Measurements from ENCODE around the gene RPL41.
A peak's percentile ranks its signal among the peaks of the same experiment; 100 is the strongest.
"Not testable (repeated sequence)": the region's sequence is repeated elsewhere in the genome, so short reads cannot be mapped to it uniquely, and the experiment has no call there.

RPL41 gene

GRCh38 chr12:56154818-56155217 lies 38.4 kb downstream of the RPL41 start:
- H3K4me3 ChIP-seq (ENCODE audit: low read length), result no peak overlapping the region
- no peak for DNase-seq (ENCODE audit: low read depth)
- no peak for TF ChIP-seq CTCF (conservative IDR thresholded peaks at IDR 0.05; ENCODE audit: low read depth, low read length)

- TF ChIP-seq CTCF (conservative IDR thresholded peaks at IDR 0.05; ENCODE audit: low read depth, low read length), result no peak
- DNase-seq (ENCODE audit: low read depth), result no peak
- H3K4me3 ChIP-seq (ENCODE audit: low read length), result no peak overlapping the region
Observed at GRCh38 chr12:56155256-56155845, 38.9 kb downstream of the RPL41 start.

DNA sequence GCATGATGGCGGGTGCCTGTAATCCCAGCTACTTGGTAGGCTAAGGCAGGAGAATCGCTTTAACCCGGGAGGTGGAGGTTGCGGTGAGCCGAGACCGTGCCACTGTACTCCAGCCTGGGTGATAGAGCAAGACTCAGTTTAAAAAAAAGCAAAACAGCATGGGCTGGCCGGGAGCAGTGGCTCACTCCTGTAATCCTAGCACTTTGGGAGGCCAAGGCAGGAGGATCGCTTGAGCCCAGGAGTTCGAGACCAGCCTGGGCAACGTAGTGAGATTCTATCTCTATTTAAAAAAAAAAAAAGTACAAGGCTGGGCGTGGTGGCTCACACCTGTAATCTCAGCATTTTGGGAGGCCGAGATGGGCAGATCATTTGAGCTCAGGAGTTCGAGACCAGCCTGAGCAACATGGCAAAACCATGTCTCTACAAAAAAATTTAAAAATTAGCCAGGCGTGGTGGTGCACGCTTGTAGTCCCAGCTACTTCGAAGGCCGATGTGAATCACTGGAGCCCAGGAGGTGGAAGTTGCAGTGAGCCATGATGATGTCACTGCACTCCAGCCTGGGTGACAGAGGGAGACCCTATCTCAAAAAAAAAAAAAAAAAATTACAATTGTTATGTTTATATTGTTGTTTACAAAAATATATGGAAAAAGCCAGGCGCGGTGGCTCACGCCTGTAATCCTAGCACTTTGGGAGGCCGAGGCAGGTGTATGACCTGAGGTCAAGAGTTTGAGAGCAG lies 40.2 kb downstream of the RPL41 start:
- H3K4me3 ChIP-seq (ENCODE audit: low read length), result peak overlapping the region; percentile 99
- DNase-seq (ENCODE audit: low read depth), result not testable (repeated sequence)

DNA sequence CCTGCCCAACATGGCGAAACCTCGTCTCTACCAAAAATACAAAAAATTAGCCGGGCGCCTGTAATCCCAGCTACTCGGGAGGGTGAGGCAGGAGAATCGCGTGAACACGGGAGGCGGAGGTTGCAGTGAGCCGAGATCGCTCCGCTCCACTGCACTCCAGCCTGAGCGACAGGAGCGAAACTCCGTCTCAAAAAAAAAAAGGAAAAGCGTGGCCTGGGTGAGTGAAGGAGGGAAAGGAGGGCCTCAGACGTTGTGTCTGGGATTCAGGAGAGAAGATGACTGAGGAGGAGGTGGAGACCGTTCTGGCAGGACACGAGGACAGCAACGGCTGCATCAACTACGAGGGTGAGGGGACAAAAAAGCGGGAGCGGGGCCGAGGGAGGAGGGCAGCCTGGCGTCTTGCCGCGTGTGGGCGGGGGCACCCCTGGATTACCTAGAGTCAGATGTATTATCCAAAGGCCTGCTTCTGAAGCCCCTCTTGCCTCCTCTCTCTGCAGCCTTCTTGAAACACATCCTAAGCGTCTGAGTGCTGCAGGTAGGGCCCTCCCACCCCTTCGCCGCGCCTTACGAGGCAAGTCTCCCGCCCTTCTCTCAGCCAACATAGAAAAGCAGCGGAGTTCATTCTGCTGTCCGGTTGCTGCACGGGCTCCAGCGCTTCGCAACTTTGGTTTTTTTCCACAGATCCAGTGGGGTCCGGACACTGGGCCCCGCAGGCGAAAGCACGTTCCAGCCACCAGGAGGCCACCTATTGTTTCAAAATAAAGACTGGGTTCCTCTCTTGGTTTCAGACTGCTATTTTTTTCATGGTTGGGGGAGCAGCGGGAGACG lies 41.0 kb downstream of the RPL41 start:
- peak overlapping the region; percentile 99 for H3K4me3 ChIP-seq (ENCODE audit: low read length)
- DNase-seq (ENCODE audit: low read depth), result peak; percentile 34
- peak; percentile 63 for TF ChIP-seq CTCF (conservative IDR thresholded peaks at IDR 0.05; ENCODE audit: low read depth, low read length)

GRCh38 chr12:56158029-56158925 lies 41.8 kb downstream of the RPL41 start, which contains the start of gene MYL6:
MYL6 (plus strand) TSS chr12:56158359; CDS start chr12:56158402, 43 bp downstream.
- H3K4me3 ChIP-seq (ENCODE audit: low read length), result peak within 1 kb of the TSS; percentile 99
- DNase-seq (ENCODE audit: low read depth), result peak; percentile 93
- no peak for TF ChIP-seq CTCF (conservative IDR thresholded peaks at IDR 0.05; ENCODE audit: low read depth, low read length)

DNA sequence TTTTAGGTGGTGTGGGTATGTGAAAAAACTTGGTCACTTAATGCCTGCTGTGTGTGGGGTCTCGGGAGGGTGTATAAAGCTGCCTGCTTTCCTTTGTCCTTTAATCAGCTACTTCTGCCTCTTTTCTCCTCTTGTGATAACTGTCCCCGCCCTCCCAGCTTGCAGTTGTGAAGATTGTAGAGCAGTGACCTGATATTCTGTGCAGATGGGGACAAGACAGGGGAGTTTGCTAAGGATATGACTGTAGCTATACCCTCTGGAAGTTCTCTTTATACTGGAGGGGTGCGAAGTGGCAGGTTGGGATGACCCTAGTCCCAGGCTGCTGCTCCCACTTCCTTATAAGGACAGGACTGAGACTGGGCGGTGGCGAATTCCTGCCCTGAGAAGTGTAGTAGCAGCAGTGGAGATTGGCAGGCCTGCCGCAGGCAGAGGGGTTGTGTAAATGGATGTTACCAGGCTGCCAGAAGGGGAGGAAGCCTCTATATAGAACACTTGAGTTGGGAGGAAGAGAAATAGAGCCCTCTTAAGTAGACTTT lies 42.6 kb downstream of the RPL41 start:
- peak; percentile 31 for DNase-seq (ENCODE audit: low read depth)
- TF ChIP-seq CTCF (conservative IDR thresholded peaks at IDR 0.05; ENCODE audit: low read depth, low read length), result no peak
- H3K4me3 ChIP-seq (ENCODE audit: low read length), result peak overlapping the region; percentile 99
